SK-N-SH (cell line): ENCODE measurements around the gene GPR183. TPM values are rescaled to one million over a fixed set of nuclear protein-coding genes. Genes with fewer than 3 reads are reported as not detected.

Source experiments
- CTCF ChIA-PET: fragments of 300-600, 350-600 bp; formaldehyde crosslinking; extraction: SDS; loops from one replicate; lab custom pipeline; 2021; lab: Yijun Ruan, JAX
- POLR2A ChIA-PET: fragments of 350-600 bp; sonication (Branson Sonifier 250); formaldehyde crosslinking; extraction: SDS; loops from one replicate; lab custom pipeline; 2020; ENCODE audit warnings: antibody characterized with exemption, inconsistent platforms; lab: Yijun Ruan, JAX
- DNase-seq: peaks from one replicate; pipeline ENCODE4 v3.0.0; 2012
- H2AFZ ChIP-seq: fragments of 200-600 bp; sonication (generic); 2 replicates; pipeline ENCODE4 v1.8.1; 2016; ENCODE audit warnings: antibody characterized with exemption, mild to moderate bottlenecking, low read depth
- H3F3A ChIP-seq: fragments of 200-600 bp; sonication (generic); replicated peaks from 2 replicates; pipeline ENCODE3; 2016; ENCODE audit warnings: antibody characterized with exemption, mild to moderate bottlenecking; ENCODE audit not compliant: insufficient read depth
- H3K27ac ChIP-seq, 2 experiments: fragments of 200-500 bp in 1 of 2; fragments of 200-600 bp in 1 of 2; sonication (Bioruptor generic) in 1 of 2; sonication (generic), shearing (Covaris generic) in 1 of 2; 2 replicates each; pipeline versions ENCODE4 v1.5.1 to v1.6.1; 2014 to 2016; ENCODE audit warnings: low read depth in 2 of 2, inconsistent platforms in 1 of 2, low read length in 1 of 2, mild to moderate bottlenecking in 1 of 2, mixed read lengths in 1 of 2
- H3K27me3 ChIP-seq: fragments of 200-600 bp; sonication (generic), shearing (Covaris generic); 2 replicates; pipeline ENCODE4 v1.6.1; 2016; ENCODE audit warnings: mixed run types; ENCODE audit not compliant: insufficient read depth
- H3K36me3 ChIP-seq, 2 experiments: fragments of 200-500 bp in 1 of 2; fragments of 200-600 bp in 1 of 2; sonication (Bioruptor generic) in 1 of 2; sonication (generic) in 1 of 2; replicated peaks in 1 of 2; 2 replicates each; pipeline versions ENCODE3 to v1.5.1; 2014 to 2016; ENCODE audit warnings: low read length in 1 of 2, mild to moderate bottlenecking in 1 of 2; ENCODE audit not compliant: insufficient read depth in 2 of 2, control insufficient read depth in 1 of 2
- H3K4me1 ChIP-seq, 2 experiments: fragments of 200-500 bp in 1 of 2; fragments of 200-600 bp in 1 of 2; sonication (Bioruptor generic) in 1 of 2; sonication (generic), shearing (Covaris generic) in 1 of 2; 2 replicates each; pipeline versions ENCODE4 v1.5.1 to v1.6.1; 2014 to 2016; ENCODE audit warnings: low read depth in 1 of 2, low read length in 1 of 2, mixed run types in 1 of 2; ENCODE audit not compliant: insufficient read depth in 2 of 2, control insufficient read depth in 1 of 2
- H3K4me2 ChIP-seq: fragments of 200-600 bp; sonication (generic), shearing (Covaris generic); 2 replicates; pipeline ENCODE4 v1.6.1; 2017; ENCODE audit warnings: mixed run types
- H3K4me3 ChIP-seq, 2 experiments: fragments of 200-500 bp in 1 of 2; fragments of 200-600 bp in 1 of 2; sonication (Bioruptor generic) in 1 of 2; sonication (generic), shearing (Covaris generic) in 1 of 2; 2 replicates each; pipeline versions ENCODE4 v1.5.1 to v1.8.1; 2014 to 2016; ENCODE audit warnings: low read depth in 2 of 2, inconsistent platforms in 1 of 2, low read length in 1 of 2, mild to moderate bottlenecking in 1 of 2, mixed read lengths in 1 of 2, moderate library complexity in 1 of 2
- H3K79me2 ChIP-seq: fragments of 200-600 bp; sonication (generic); 2 replicates; pipeline ENCODE4 v1.8.1; 2017; ENCODE audit warnings: mild to moderate bottlenecking; ENCODE audit not compliant: insufficient read depth
- H3K9ac ChIP-seq: fragments of 200-600 bp; sonication (generic); 2 replicates; pipeline ENCODE4 v1.6.1; 2017; ENCODE audit warnings: mixed run types
- H3K9me2 ChIP-seq: fragments of 200-600 bp; sonication (generic); 2 replicates; pipeline ENCODE4 v1.6.1; 2017; ENCODE audit warnings: mixed run types
- H3K9me3 ChIP-seq: fragments of 200-600 bp; sonication (generic); 2 replicates; pipeline ENCODE4 v1.6.1; 2017; ENCODE audit warnings: mixed run types, mild to moderate bottlenecking, moderate library complexity
- H4K20me1 ChIP-seq: fragments of 200-600 bp; sonication (generic); 2 replicates; pipeline ENCODE4 v1.6.1; 2017; ENCODE audit warnings: mild to moderate bottlenecking, mixed run types; ENCODE audit not compliant: insufficient read depth
- ELF1 ChIP-seq: IDR thresholded peaks from 2 replicates; pipeline ENCODE4 v1.4.0; 2012
- EP300 ChIP-seq, 2 experiments: IDR thresholded peaks; 2 replicates each; pipeline versions ENCODE4 v1.4.0 to v1.6.1; 2012; ENCODE audit warnings: borderline replicate concordance in 1 of 2, low read depth in 1 of 2, low read length in 1 of 2
- FOXM1 ChIP-seq: IDR thresholded peaks from 2 replicates; pipeline ENCODE4 v1.4.0; 2012; ENCODE audit warnings: low read depth, mild to moderate bottlenecking
- JUND ChIP-seq: IDR thresholded peaks from 2 replicates; pipeline ENCODE4 v1.4.0; 2012
- MAX ChIP-seq: IDR thresholded peaks from 2 replicates; pipeline ENCODE4 v1.4.0; 2012; ENCODE audit warnings: low read depth
- MEF2A ChIP-seq: IDR thresholded peaks from 2 replicates; pipeline ENCODE4 v1.4.0; 2012; ENCODE audit warnings: low read depth, borderline replicate concordance
- RAD21 ChIP-seq: IDR thresholded peaks from 2 replicates; pipeline ENCODE4 v1.6.1; 2012; ENCODE audit warnings: mild to moderate bottlenecking, low read length
- REST ChIP-seq: IDR thresholded peaks from 2 replicates; pipeline ENCODE4 v1.6.1; 2012; ENCODE audit warnings: mild to moderate bottlenecking, low read depth, low read length, moderate library complexity
- YY1 ChIP-seq: IDR thresholded peaks from 2 replicates; pipeline ENCODE4 v1.4.0; 2012; ENCODE audit warnings: low read depth, mild to moderate bottlenecking
- ZBTB33 ChIP-seq: IDR thresholded peaks from 2 replicates; pipeline ENCODE4 v1.4.0; 2012; ENCODE audit warnings: low read depth, borderline replicate concordance
- WGBS: methylation state at CpG from one replicate; pipeline ENCODE4 v1.1.6; 2017; ENCODE audit warnings: low lambda C conversion rate; 5-methylcytosine and 5-hydroxymethylcytosine counted together
- polyA plus RNA-seq, 3 experiments: library from polyadenylated mRNA; depleted of rRNA; stranded (reverse); fragments of >200 nt; gene quantifications; 2 replicates each; pipeline ENCODE4 v1.2.3, GENCODE V29; 2012

Gene GPR183
- polyA plus RNA-seq, 1 of the 3 experiments (the other 2 are of a cell fraction): 0.07 TPM

- no peaks in the 10 kb centered on the region; a peak in 2 of 4 replicates for H3K4me1 ChIP-seq
- no peaks in the 10 kb centered on the region; the same call in 1 of the 2 replicates for H3K79me2 ChIP-seq
- no peak overlapping the region for H3K27ac ChIP-seq
- ChIA-PET CTCF (interaction anchor here (0.8 to 3.6 kb wide), 6 partner anchors 9 to 83 kb away, joined by 3 to 18 read pairs (median 16); partner anchors contain the start of gene UBAC2), POLR2A (no interaction called here)
- no peak for DNase-seq
- TF ChIP-seq JUND: no peak
- TF ChIP-seq YY1: no peak
- TF ChIP-seq ELF1: no peak
- H3K4me2 ChIP-seq: no peak overlapping the region
- no peaks in the 10 kb centered on the region for H3F3A ChIP-seq
- peaks cover 35 to 39% of the 10 kb centered on the region in 2 experiments for H3K36me3 ChIP-seq
- no peak overlapping the region for H2AFZ ChIP-seq
- no peaks in the 10 kb centered on the region for H3K27me3 ChIP-seq
- no peak overlapping the region for H3K4me3 ChIP-seq
- H3K9ac ChIP-seq: no peak overlapping the region
- no peaks in the 10 kb centered on the region for H3K9me2 ChIP-seq
- no peaks in the 10 kb centered on the region for H4K20me1 ChIP-seq
- H3K9me3 ChIP-seq: no peaks in the 10 kb centered on the region
- WGBS: 96% methylated on average over 3 of the region's 3 CpGs
Observed at GRCh38 chr13:99258946-99259345, 48.3 kb downstream of the GPR183 start.

GRCh38 chr13:99258210-99258860 lies 48.9 kb downstream of the GPR183 start, which contains the start of gene GPR18:
Gene GPR18 (minus strand): TSS chr13:99258379. CDS start chr13:99255872, 2,507 bp downstream.
- no peak within 1 kb of the TSS for H3K4me2 ChIP-seq
- H3K79me2 ChIP-seq: no peaks in the 10 kb centered on the region; the same call in 1 of the 2 replicates
- no peaks in the 10 kb centered on the region for H3K27me3 ChIP-seq
- no peaks in the 10 kb centered on the region for H3F3A ChIP-seq
- CTCF ChIA-PET: interaction anchor here (0.8 to 3.6 kb wide), 5 partner anchors 10 to 178 kb away, joined by 3 to 18 read pairs (median 9); partner anchors contain the start of gene UBAC2
- TF ChIP-seq ZBTB33 (no peak), RAD21 (no peak), REST (no peak), FOXM1 (no peak), MAX (no peak), EP300 (IDR thresholded peaks at IDR 0.05; ENCODE audit: borderline replicate concordance in 1 of 2, low read depth in 1 of 2, low read length in 1 of 2) (no peak), MEF2A (no peak)
- TF ChIP-seq, all 33 proteins: peak for 0
- H3K4me3 ChIP-seq: no peak within 1 kb of the TSS
- H3K9ac ChIP-seq: no peak within 1 kb of the TSS
- no peaks in the 10 kb centered on the region for H3K9me3 ChIP-seq
- H3K36me3 ChIP-seq: peaks cover 35 to 45% of the 10 kb centered on the region in 2 experiments
- 96% methylated on average over 4 of the region's 4 CpGs for WGBS
- no peak within 1 kb of the TSS for H3K27ac ChIP-seq
- POLR2A ChIA-PET: no interaction called here
- no peaks in the 10 kb centered on the region; a peak in 2 of 4 replicates for H3K4me1 ChIP-seq
- DNase-seq: no peak
- H2AFZ ChIP-seq: no peak within 1 kb of the TSS
- H4K20me1 ChIP-seq: no peaks in the 10 kb centered on the region
- no peaks in the 10 kb centered on the region for H3K9me2 ChIP-seq
